HepG2 (cell line): ENCODE measurements around the gene UTS2R. TPM values are rescaled to one million over a fixed set of nuclear protein-coding genes. Genes with fewer than 3 reads are reported as not detected.

Experiments used
- AGO1 ChIP-seq: fragments of 200-400 bp; formaldehyde crosslinking; IDR thresholded peaks from 2 replicates; pipeline ENCODE4 v1.6.1; 2017; ENCODE audit warnings: mild to moderate bottlenecking, low read depth, low read length, moderate library complexity; ENCODE audit not compliant: poor library complexity, severe bottlenecking
- GATAD1 ChIP-seq: IDR thresholded peaks from 2 replicates; pipeline ENCODE4 v1.6.1; 2016; ENCODE audit warnings: missing genetic modification reagents, missing compliant biosample characterization
- HBP1 ChIP-seq: IDR thresholded peaks from 2 replicates; pipeline ENCODE4 v1.6.1; 2016; ENCODE audit warnings: low read depth, control low read depth
- IKZF1 ChIP-seq: fragments of 450-650 bp; IDR thresholded peaks from 2 replicates; pipeline ENCODE4 v1.7.1; 2016
- LCORL ChIP-seq, 2 experiments: fragments of 450-650 bp in 1 of 2; sonication (generic) in 1 of 2; formaldehyde crosslinking in 1 of 2; IDR thresholded peaks; 2 replicates each; pipeline versions ENCODE4 v1.5.0 to v1.6.1; 2017 to 2020; ENCODE audit warnings: antibody characterized with exemption in 1 of 2, missing genetic modification reagents in 1 of 2
- REXO4 ChIP-seq: sonication (generic); formaldehyde crosslinking; IDR thresholded peaks from 2 replicates; pipeline ENCODE4 v1.8.0; 2022; ENCODE audit warnings: missing genetic modification reagents, mild to moderate bottlenecking, borderline replicate concordance
- SMAD1 ChIP-seq: sonication (generic); formaldehyde crosslinking; IDR thresholded peaks from 2 replicates; pipeline ENCODE4 v1.4.0; 2020; ENCODE audit warnings: missing genetic modification reagents, low read depth, mild to moderate bottlenecking, borderline replicate concordance
- SNAPC5 ChIP-seq: sonication (generic); formaldehyde crosslinking; IDR thresholded peaks from 2 replicates; pipeline ENCODE4 v1.8.1; 2023; ENCODE audit warnings: mild to moderate bottlenecking, missing genetic modification reagents, borderline replicate concordance
- U2AF1 ChIP-seq: fragments of 200-400 bp; formaldehyde crosslinking; optimal IDR thresholded peaks from 2 replicates; pipeline ENCODE3; 2017; ENCODE audit warnings: mild to moderate bottlenecking, low read depth, low read length
- ZNF10 ChIP-seq: sonication (generic); formaldehyde crosslinking; IDR thresholded peaks from 2 replicates; pipeline ENCODE4 v1.4.0; 2020; ENCODE audit warnings: mild to moderate bottlenecking, low read depth, missing genetic modification reagents, borderline replicate concordance
- ZNF12 ChIP-seq: sonication (generic); formaldehyde crosslinking; IDR thresholded peaks from 2 replicates; pipeline ENCODE4 v1.5.0; 2020; ENCODE audit warnings: missing genetic modification reagents
- ZNF142 ChIP-seq: sonication (generic); formaldehyde crosslinking; IDR thresholded peaks from 2 replicates; pipeline ENCODE4 v1.4.0; 2020; ENCODE audit warnings: missing genetic modification reagents
- ZNF441 ChIP-seq: sonication (generic); formaldehyde crosslinking; IDR thresholded peaks from 2 replicates; pipeline ENCODE4 v1.7.0; 2021; ENCODE audit warnings: missing genetic modification reagents, borderline replicate concordance
- ZNF646 ChIP-seq: sonication (generic); formaldehyde crosslinking; IDR thresholded peaks from 2 replicates; pipeline ENCODE4 v1.9.0; 2021; ENCODE audit warnings: mild to moderate bottlenecking, missing genetic modification reagents
- polyA plus RNA-seq, 8 experiments: library from polyadenylated mRNA; depleted of rRNA in 3 of 8; stranded (reverse) in 7 of 8; unstranded in 1 of 8; fragments of >200 nt; fragmentation: Illumina TruSeq in 4 of 8; extraction: Trizol in 4 of 8; gene quantifications; 2 replicates each; pipeline versions ENCODE4 v1.2.1 to v1.2.3, GENCODE V29; 2011 to 2016; ENCODE audit warnings: low read depth in 4 of 8, missing spikeins in 1 of 8, mixed read lengths in 1 of 8; ENCODE audit not compliant: insufficient read depth in 1 of 8
- total RNA-seq, 5 experiments: library from RNA; depleted of rRNA; stranded (reverse); fragments of >200 nt; fragmentation: Illumina TruSeq; extraction: Trizol; gene quantifications; 2 replicates each; pipeline ENCODE4 v1.2.3, GENCODE V29; 2016; ENCODE audit warnings: low read depth in 1 of 5

The UTS2R gene
- total and polyA plus RNA-seq, 2 of the 13 experiments (the other 11 are each of a cell fraction or from before 2014, with no cell fraction given) = 0.13 to 0.15 TPM

GRCh38 chr17:82345151-82345976 is 26.2 kb upstream of the UTS2R start (continued):
- TF ChIP-seq ZNF10 (CRISPR knock-in tag) (no peak), GATAD1 (CRISPR knock-in tag) (no peak), SNAPC5 (no peak), U2AF1 (no peak), LCORL (IDR thresholded peaks at IDR 0.05) (no peak), LCORL (CRISPR knock-in tag; IDR thresholded peaks at IDR 0.05) (no peak), ZNF12 (CRISPR knock-in tag) (no peak), ZNF441 (CRISPR knock-in tag) (no peak), ZNF646 (CRISPR knock-in tag) (no peak), SMAD1 (CRISPR knock-in tag) (no peak), IKZF1 (no peak), ZNF142 (no peak), AGO1 (no peak), HBP1 (CRISPR knock-in tag) (no peak), REXO4 (CRISPR knock-in tag) (no peak)
